ENCODE results near the gene ADGRB2. TPM values are rescaled to one million over a fixed set of nuclear protein-coding genes. Genes with fewer than 3 reads are reported as not detected.

ADGRB2 gene
- total RNA-seq, 1 experiment from 2014 or later = 1.5 TPM

DNA sequence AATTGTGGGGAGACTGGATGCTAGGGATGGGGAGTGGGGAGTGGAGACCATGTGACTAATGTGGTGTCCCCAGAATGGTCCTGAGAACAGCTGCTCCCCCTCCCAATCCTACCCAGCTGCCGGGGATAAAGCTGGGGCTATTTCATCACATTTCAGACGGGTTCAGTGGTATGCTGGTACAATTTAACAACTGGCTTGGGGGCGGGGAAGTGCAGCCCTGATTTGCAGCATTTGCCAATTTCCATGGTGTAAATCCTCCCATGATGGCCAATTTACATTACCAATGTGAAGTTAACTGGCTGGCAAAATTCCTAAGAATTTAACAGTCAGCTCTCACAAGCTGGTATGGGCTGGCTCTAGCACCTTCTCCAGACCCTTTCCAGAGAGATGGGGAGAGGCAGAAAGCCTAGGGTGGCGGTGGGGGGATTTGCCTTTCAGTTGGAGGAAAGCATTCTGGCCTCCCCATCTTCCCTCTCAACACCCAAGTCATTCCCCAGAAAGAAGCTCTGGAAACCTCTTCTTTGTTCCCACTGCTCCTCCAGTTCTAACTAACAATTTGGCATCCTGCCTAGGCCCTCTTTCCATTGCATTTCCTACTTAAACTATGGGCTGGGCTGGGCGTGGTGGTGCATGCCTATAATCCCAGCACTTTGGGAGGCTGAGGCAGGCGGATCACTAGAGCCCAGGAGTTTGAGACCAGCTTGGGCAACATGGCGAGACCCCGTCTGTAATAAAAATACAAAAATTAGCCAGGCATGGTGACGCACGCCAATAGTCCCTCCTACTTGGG is 11.3 kb upstream of the ADGRB2 start:
- Mint-ChIP-seq H3K36me3 (ENCODE audit: insufficient read depth, unreplicated experiment) (no peaks in the 10 kb centered on the region), H3K9me3 (ENCODE audit: unreplicated experiment) (no peaks in the 10 kb centered on the region), H3K4me1 (ENCODE audit: insufficient read depth, unreplicated experiment) (peaks cover 7% of the 10 kb centered on the region), H3K4me3 (ENCODE audit: unreplicated experiment) (no peak overlapping the region), H3K27ac (ENCODE audit: low read depth, unreplicated experiment) (no peak overlapping the region), H3K27me3 (ENCODE audit: insufficient read depth, unreplicated experiment) (peaks cover 29% of the 10 kb centered on the region)
- TF ChIP-seq, protein P1, sequence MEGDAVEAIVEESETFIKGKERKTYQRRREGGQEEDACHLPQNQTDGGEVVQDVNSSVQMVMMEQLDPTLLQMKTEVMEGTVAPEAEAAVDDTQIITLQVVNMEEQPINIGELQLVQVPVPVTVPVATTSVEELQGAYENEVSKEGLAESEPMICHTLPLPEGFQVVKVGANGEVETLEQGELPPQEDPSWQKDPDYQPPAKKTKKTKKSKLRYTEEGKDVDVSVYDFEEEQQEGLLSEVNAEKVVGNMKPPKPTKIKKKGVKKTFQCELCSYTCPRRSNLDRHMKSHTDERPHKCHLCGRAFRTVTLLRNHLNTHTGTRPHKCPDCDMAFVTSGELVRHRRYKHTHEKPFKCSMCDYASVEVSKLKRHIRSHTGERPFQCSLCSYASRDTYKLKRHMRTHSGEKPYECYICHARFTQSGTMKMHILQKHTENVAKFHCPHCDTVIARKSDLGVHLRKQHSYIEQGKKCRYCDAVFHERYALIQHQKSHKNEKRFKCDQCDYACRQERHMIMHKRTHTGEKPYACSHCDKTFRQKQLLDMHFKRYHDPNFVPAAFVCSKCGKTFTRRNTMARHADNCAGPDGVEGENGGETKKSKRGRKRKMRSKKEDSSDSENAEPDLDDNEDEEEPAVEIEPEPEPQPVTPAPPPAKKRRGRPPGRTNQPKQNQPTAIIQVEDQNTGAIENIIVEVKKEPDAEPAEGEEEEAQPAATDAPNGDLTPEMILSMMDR (IDR thresholded peaks at IDR 0.05; ENCODE audit: unreplicated experiment) = no peak
- peak; percentile 37 for DNase-seq (ENCODE audit: unreplicated experiment)
- no TSS peak for BruUV-seq (replicated peaks)
- ChIA-PET CTCF (interaction anchor here (0.6 to 1.2 kb wide), 3 partner anchors 12 to 13 kb away, joined by 3 to 4 read pairs (median 3); no protein-coding TSS in a partner anchor), POLR2A (interaction anchor here (1.0 kb wide), 1 partner anchor 13 kb away, joined by 3 read pairs; no protein-coding TSS in a partner anchor)
- intact Hi-C loops (cut with micrococcal nuclease) = no loop called here

- H3K4me3 Mint-ChIP-seq (ENCODE audit: unreplicated experiment) = no peak overlapping the region
- intact Hi-C loops (cut with micrococcal nuclease) = no loop called here
- ChIA-PET POLR2A (no interaction called here), CTCF (interaction anchor here (0.5 to 1.2 kb wide), 4 partner anchors 12 to 48 kb away, joined by 3 to 4 read pairs (median 3); no protein-coding TSS in a partner anchor)
- TF ChIP-seq, protein P1 (IDR thresholded peaks at IDR 0.05; ENCODE audit: unreplicated experiment) = no peak
- H3K36me3 Mint-ChIP-seq (ENCODE audit: insufficient read depth, unreplicated experiment) = no peaks in the 10 kb centered on the region
- peaks cover 15% of the 10 kb centered on the region for H3K4me1 Mint-ChIP-seq (ENCODE audit: insufficient read depth, unreplicated experiment)
- DNase-seq (ENCODE audit: unreplicated experiment) = no peak
- no TSS peak for BruUV-seq (replicated peaks)
- H3K27me3 Mint-ChIP-seq (ENCODE audit: insufficient read depth, unreplicated experiment) = peaks cover 29% of the 10 kb centered on the region
- H3K9me3 Mint-ChIP-seq (ENCODE audit: unreplicated experiment) = no peaks in the 10 kb centered on the region
- H3K27ac Mint-ChIP-seq (ENCODE audit: low read depth, unreplicated experiment) = no peak overlapping the region
These were observed 10.4 kb upstream of the ADGRB2 start for GRCh38 chr1:31774495-31774894.

GRCh38 chr1:31773861-31774260 is 9.7 kb upstream of the ADGRB2 start:
- Mint-ChIP-seq H3K4me3 (ENCODE audit: unreplicated experiment) (no peak overlapping the region), H3K4me1 (ENCODE audit: insufficient read depth, unreplicated experiment) (peaks cover 19% of the 10 kb centered on the region), H3K9me3 (ENCODE audit: unreplicated experiment) (no peaks in the 10 kb centered on the region), H3K27me3 (ENCODE audit: insufficient read depth, unreplicated experiment) (peaks cover 29% of the 10 kb centered on the region), H3K36me3 (ENCODE audit: insufficient read depth, unreplicated experiment) (no peaks in the 10 kb centered on the region), H3K27ac (ENCODE audit: low read depth, unreplicated experiment) (no peak overlapping the region)
- ChIA-PET CTCF (interaction anchor here (0.7 kb wide), 1 partner anchor 30 kb away, joined by 3 read pairs; no protein-coding TSS in a partner anchor), POLR2A (no interaction called here)
- no peak for DNase-seq (ENCODE audit: unreplicated experiment)
- TF ChIP-seq, protein P1 (IDR thresholded peaks at IDR 0.05; ENCODE audit: unreplicated experiment) = no peak
- intact Hi-C loops (cut with micrococcal nuclease) = no loop called here
- no TSS peak for BruUV-seq (replicated peaks)

- intact Hi-C loops (cut with micrococcal nuclease) = no loop called here
- no peak overlapping the region for H3K27ac Mint-ChIP-seq (ENCODE audit: low read depth, unreplicated experiment)
- H3K27me3 Mint-ChIP-seq (ENCODE audit: insufficient read depth, unreplicated experiment) = peaks cover 29% of the 10 kb centered on the region
- no TSS peak for BruUV-seq (replicated peaks)
- H3K36me3 Mint-ChIP-seq (ENCODE audit: insufficient read depth, unreplicated experiment) = no peaks in the 10 kb centered on the region
- TF ChIP-seq, protein P1 (IDR thresholded peaks at IDR 0.05; ENCODE audit: unreplicated experiment) = no peak
- no peaks in the 10 kb centered on the region for H3K9me3 Mint-ChIP-seq (ENCODE audit: unreplicated experiment)
- ChIA-PET CTCF (no interaction called here), POLR2A (no interaction called here)
- H3K4me3 Mint-ChIP-seq (ENCODE audit: unreplicated experiment) = no peak overlapping the region
- peaks cover 19% of the 10 kb centered on the region for H3K4me1 Mint-ChIP-seq (ENCODE audit: insufficient read depth, unreplicated experiment)
- DNase-seq (ENCODE audit: unreplicated experiment) = no peak
These were observed 8.6 kb upstream of the ADGRB2 start for GRCh38 chr1:31772669-31773248.
